Esophagus squamous epithelium (tissue), 4 donors: ENCODE data around the gene PPM1D.
A peak's percentile ranks its signal among the peaks of the same experiment; 100 is the strongest.

ENCODE experiments used
- CTCF ChIP-seq, 6 experiments: fragments of 450-650 bp in 4 of 6; fragments of 200-600 bp in 2 of 6; sonication (generic) in 2 of 6; IDR thresholded peaks; one replicate each; pipeline ENCODE4 v1.5.1; 2016 to 2019; ENCODE audit warnings: antibody characterized with exemption in 6 of 6, mild to moderate bottlenecking in 4 of 6, moderate library complexity in 4 of 6
- POLR2A ChIP-seq, 4 donors: fragments of 450-650 bp; IDR thresholded peaks; one replicate each; pipeline ENCODE4 v1.6.1; 2017; ENCODE audit warnings: antibody characterized with exemption in 4 of 4, mild to moderate bottlenecking in 4 of 4, moderate library complexity in 3 of 4

GRCh38 chr17:60586288-60586974 lies 13.6 kb upstream of the PPM1D start:
- TF ChIP-seq CTCF (IDR thresholded peaks at IDR 0.05) = peak in 2 of 6 experiments; percentile 8 to 21
- TF ChIP-seq POLR2A (IDR thresholded peaks at IDR 0.05) = no peak
